HCT116 (cell line): ENCODE data around the gene GLYR1. TPM values are rescaled to one million over a fixed set of nuclear protein-coding genes. Genes with fewer than 3 reads are reported as not detected.

Experiments used
- ATAC-seq: fragments of 200-7000 bp; cut with Tn5 transposase; 2 replicates; pipeline ENCODE4 v1.9.1; 2020; ENCODE audit warnings: mild to moderate bottlenecking, moderate library complexity
- BruUV-seq: library from RNA; stranded (reverse); fragments of 400-500 nt; replicated peaks from 2 replicates; lab custom pipeline; 2021; lab: Mats Ljungman, UMichigan
- CTCF ChIA-PET: fragments of 300-600 bp; sonication (Branson Sonifier 250); formaldehyde crosslinking; loops from one replicate; lab custom pipeline; 2021; ENCODE audit warnings: antibody characterized with exemption; lab: Charles Lee
- POLR2A ChIA-PET: fragments of 300-600, 350-600 bp; sonication (Branson Sonifier 250); formaldehyde crosslinking; loops from one replicate; lab custom pipeline; 2021; ENCODE audit warnings: antibody characterized with exemption; lab: Charles Lee
- RAD21 ChIA-PET, 2 experiments: fragments of 300-600 bp; sonication (Branson Sonifier 250); formaldehyde crosslinking; loops; one replicate each; lab custom pipeline; 2023; ENCODE audit warnings: low total read pairs in 2 of 2; ENCODE audit not compliant: uncharacterized antibody in 2 of 2, unreplicated experiment in 2 of 2, low non-redundant PET in 1 of 2; lab: Charles Lee
- DNase-seq: peaks from one replicate; pipeline ENCODE4 v3.0.0-alpha.2; 2010; ENCODE audit warnings: low read depth, low spot score
- H2AFZ ChIP-seq: fragments of 200-600 bp; shearing (Covaris generic), sonication (generic); 2 replicates; pipeline ENCODE4 v1.6.1; 2017; ENCODE audit warnings: low read depth, mixed run types, mixed read lengths, antibody characterized with exemption, low read length; ENCODE audit not compliant: poor library complexity, severe bottlenecking
- H3K27ac ChIP-seq: 2 replicates; pipeline ENCODE4 v1.5.1; 2012; ENCODE audit warnings: low read depth, low read length
- H3K27me3 ChIP-seq: fragments of 200-600 bp; sonication (generic); 2 replicates; pipeline ENCODE4 v1.6.1; 2016; ENCODE audit warnings: mixed run types, low read length, mixed read lengths; ENCODE audit not compliant: insufficient read depth
- H3K36me3 ChIP-seq, 2 experiments: fragments of 200-500 bp in 1 of 2; fragments of 200-600 bp in 1 of 2; sonication (Bioruptor generic) in 1 of 2; sonication (generic) in 1 of 2; 2 replicates each; pipeline versions ENCODE4 v1.5.1 to v1.6.1; 2014 to 2016; ENCODE audit warnings: low read length in 2 of 2, inconsistent platforms in 1 of 2, mixed read lengths in 1 of 2, mixed run types in 1 of 2; ENCODE audit not compliant: insufficient read depth in 2 of 2, control insufficient read depth in 1 of 2
- H3K4me1 ChIP-seq, 2 experiments: fragments of 200-600 bp in 1 of 2; sonication (generic) in 1 of 2; 2 replicates each; pipeline versions ENCODE4 v1.5.1 to v1.6.1; 2012 to 2017; ENCODE audit warnings: low read length in 2 of 2, inconsistent platforms in 1 of 2, mild to moderate bottlenecking in 1 of 2, mixed read lengths in 1 of 2, mixed run types in 1 of 2, moderate library complexity in 1 of 2; ENCODE audit not compliant: insufficient read depth in 2 of 2, control insufficient read depth in 1 of 2
- H3K4me2 ChIP-seq: fragments of 200-600 bp; sonication (generic); 2 replicates; pipeline ENCODE4 v1.6.1; 2017; ENCODE audit warnings: mixed run types, low read length, mixed read lengths
- H3K4me3 ChIP-seq, 2 experiments: fragments of 200-600 bp in 1 of 2; sonication (generic) in 1 of 2; replicated peaks in 1 of 2; 2 replicates each; pipeline ENCODE4 v1.5.1; 2011 to 2016; ENCODE audit warnings: low read length in 2 of 2, control low read depth in 1 of 2, low read depth in 1 of 2, mild to moderate bottlenecking in 1 of 2, mixed read lengths in 1 of 2, mixed run types in 1 of 2
- H3K79me2 ChIP-seq: fragments of 200-600 bp; sonication (generic); 2 replicates; pipeline ENCODE4 v1.6.1; 2017; ENCODE audit warnings: mild to moderate bottlenecking, mixed run types, low read length, moderate library complexity, mixed read lengths; ENCODE audit not compliant: insufficient read depth
- H3K9ac ChIP-seq: fragments of 200-600 bp; sonication (generic); 2 replicates; pipeline ENCODE4 v1.6.1; 2016; ENCODE audit warnings: low read length, mixed read lengths
- H3K9me2 ChIP-seq: fragments of 200-600 bp; sonication (generic), shearing (Covaris generic); 2 replicates; pipeline ENCODE4 v1.6.1; 2017; ENCODE audit warnings: mixed run types, mild to moderate bottlenecking, moderate library complexity; ENCODE audit not compliant: insufficient read depth
- H3K9me3 ChIP-seq, 2 experiments: fragments of 200-500 bp in 1 of 2; fragments of 200-600 bp in 1 of 2; sonication (Bioruptor generic) in 1 of 2; sonication (generic) in 1 of 2; 2 replicates each; pipeline ENCODE4 v1.6.1; 2014 to 2017; ENCODE audit warnings: low read length in 2 of 2, mixed read lengths in 2 of 2, inconsistent platforms in 1 of 2, low read depth in 1 of 2, mild to moderate bottlenecking in 1 of 2, mixed run types in 1 of 2, moderate library complexity in 1 of 2; ENCODE audit not compliant: control insufficient read depth in 1 of 2, insufficient read depth in 1 of 2
- H4K20me1 ChIP-seq: fragments of 200-600 bp; sonication (generic), shearing (Covaris generic); 2 replicates; pipeline ENCODE4 v1.6.1; 2017; ENCODE audit warnings: mixed run types, mild to moderate bottlenecking, moderate library complexity; ENCODE audit not compliant: insufficient read depth
- CBX3 ChIP-seq: IDR thresholded peaks from 2 replicates; pipeline ENCODE4 v1.6.1; 2012; ENCODE audit warnings: low read depth
- MAX ChIP-seq: IDR thresholded peaks from 2 replicates; pipeline ENCODE4 v1.6.1; 2012
- POLR2A ChIP-seq: IDR thresholded peaks from 2 replicates; pipeline ENCODE4 v1.7.0; 2011; ENCODE audit warnings: borderline replicate concordance; ENCODE audit not compliant: insufficient read depth, insufficient read length; ENCODE audit errors: extremely low read depth
- RAD21 ChIP-seq: IDR thresholded peaks from 2 replicates; pipeline ENCODE4 v1.6.1; 2012; ENCODE audit warnings: low read depth, mild to moderate bottlenecking
- SRF ChIP-seq: IDR thresholded peaks from 2 replicates; pipeline ENCODE4 v1.6.1; 2012; ENCODE audit warnings: low read depth
- TCF7L2 ChIP-seq: IDR thresholded peaks from 2 replicates; pipeline ENCODE4 v1.7.0; 2011; ENCODE audit warnings: borderline replicate concordance, inconsistent platforms; ENCODE audit not compliant: insufficient read depth, insufficient read length; ENCODE audit errors: extremely low read depth
- YY1 ChIP-seq: IDR thresholded peaks from 2 replicates; pipeline ENCODE4 v1.6.1; 2011; ENCODE audit warnings: low read length, low read depth, moderate library complexity, mild to moderate bottlenecking; ENCODE audit not compliant: insufficient replicate concordance; ENCODE audit errors: extremely low read depth
- intact Hi-C: fragments of 100-400 bp; cut with micrococcal nuclease; formaldehyde crosslinking; loops from 2 replicates; pipeline ENCODE4 v1.10.0; 2022
- total RNA-seq: library from RNA; stranded (reverse); gene quantifications from one replicate; pipeline ENCODE4 v1.2.1, GENCODE V29; 2021; ENCODE audit not compliant: unreplicated experiment
- TF ChIP-seq, protein P1 (sequence below): IDR thresholded peaks from 2 replicates; pipeline ENCODE4 v1.6.1; 2011; ENCODE audit warnings: mild to moderate bottlenecking, low read length, moderate library complexity; ENCODE audit not compliant: insufficient replicate concordance; ENCODE audit errors: extremely low read depth

GLYR1 gene
- total RNA-seq, 1 experiment from 2014 or later: 50.0 TPM

DNA sequence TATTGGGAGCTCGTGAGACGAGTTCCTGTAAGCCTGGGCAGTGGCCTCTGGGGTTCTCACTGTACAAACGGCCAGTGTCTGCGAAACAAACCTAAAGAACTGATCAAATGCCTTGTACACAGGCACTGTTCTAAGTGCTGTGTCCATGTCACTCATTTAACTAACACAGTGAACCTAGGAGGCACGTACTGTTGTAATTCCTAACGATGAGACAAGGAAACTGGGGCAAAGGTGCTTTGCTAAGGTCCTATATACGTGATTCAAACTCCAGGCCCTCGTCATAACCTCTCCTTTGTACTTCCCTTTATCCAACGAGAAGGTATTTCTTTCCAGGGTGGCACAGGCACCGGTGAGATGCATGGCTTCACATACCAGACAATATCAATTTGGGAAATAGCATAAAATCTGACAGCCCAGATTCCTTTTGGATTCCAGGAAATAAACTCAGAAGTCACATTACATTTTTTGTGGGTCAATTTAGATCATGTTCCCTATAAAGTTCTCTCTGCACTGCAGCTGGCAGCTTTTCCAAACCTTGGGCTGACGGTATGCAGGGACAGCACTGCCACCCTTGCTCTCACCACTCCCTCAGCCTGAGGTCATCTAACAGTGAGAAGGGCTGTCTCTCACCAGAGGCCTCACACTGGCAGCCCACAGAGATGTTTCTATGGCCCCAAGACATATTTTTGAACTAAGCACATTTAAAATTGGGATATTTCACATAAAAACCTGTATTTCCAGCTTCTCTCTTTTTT is 18.3 kb downstream of the GLYR1 start:
- ChIA-PET RAD21 (no interaction called here), CTCF (no interaction called here), POLR2A (no interaction called here)
- Histone ChIP-seq H3K4me2 (no peak overlapping the region), H3K36me3 (peaks cover 58 to 66% of the 10 kb centered on the region in 2 experiments), H3K9ac (no peak overlapping the region), H3K27ac (no peak overlapping the region), H4K20me1 (no peaks in the 10 kb centered on the region), H2AFZ (no peak overlapping the region), H3K4me3 (no peak overlapping the region), H3K9me3 (no peaks in the 10 kb centered on the region), H3K27me3 (no peaks in the 10 kb centered on the region), H3K79me2 (peaks cover 8% of the 10 kb centered on the region; the same call in 1 of the 2 replicates), H3K4me1 (no peaks in the 10 kb centered on the region), H3K9me2 (no peaks in the 10 kb centered on the region)
- DNase-seq: no peak
- intact Hi-C loops: no loop called here
- TF ChIP-seq MAX (no peak), YY1 (no peak), CBX3 (no peak)
- TF ChIP-seq, protein P1, sequence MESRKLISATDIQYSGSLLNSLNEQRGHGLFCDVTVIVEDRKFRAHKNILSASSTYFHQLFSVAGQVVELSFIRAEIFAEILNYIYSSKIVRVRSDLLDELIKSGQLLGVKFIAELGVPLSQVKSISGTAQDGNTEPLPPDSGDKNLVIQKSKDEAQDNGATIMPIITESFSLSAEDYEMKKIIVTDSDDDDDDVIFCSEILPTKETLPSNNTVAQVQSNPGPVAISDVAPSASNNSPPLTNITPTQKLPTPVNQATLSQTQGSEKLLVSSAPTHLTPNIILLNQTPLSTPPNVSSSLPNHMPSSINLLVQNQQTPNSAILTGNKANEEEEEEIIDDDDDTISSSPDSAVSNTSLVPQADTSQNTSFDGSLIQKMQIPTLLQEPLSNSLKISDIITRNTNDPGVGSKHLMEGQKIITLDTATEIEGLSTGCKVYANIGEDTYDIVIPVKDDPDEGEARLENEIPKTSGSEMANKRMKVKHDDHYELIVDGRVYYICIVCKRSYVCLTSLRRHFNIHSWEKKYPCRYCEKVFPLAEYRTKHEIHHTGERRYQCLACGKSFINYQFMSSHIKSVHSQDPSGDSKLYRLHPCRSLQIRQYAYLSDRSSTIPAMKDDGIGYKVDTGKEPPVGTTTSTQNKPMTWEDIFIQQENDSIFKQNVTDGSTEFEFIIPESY: no peak
- BruUV-seq: no TSS peak
- no peak for ATAC-seq

DNA sequence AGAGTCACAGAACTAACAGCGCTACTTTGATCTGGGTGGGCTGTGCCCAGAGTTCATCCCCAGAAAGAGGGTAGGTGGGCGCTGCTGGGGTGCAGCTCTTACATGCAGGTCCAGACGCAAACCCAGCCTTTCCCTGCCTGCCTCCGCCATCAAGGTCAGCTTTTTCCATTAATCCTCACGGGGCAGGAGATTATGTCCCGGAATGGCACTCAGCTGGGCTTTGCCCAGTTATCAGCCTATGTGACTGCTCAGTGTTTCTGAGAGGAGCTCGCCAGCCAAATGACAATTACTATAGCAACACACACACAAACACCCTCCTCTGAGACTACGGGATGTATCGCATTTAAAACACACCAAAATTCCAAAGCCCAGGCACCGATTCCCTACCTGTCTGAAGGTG is 20.1 kb downstream of the GLYR1 start:
- Histone ChIP-seq H3K27ac (no peak overlapping the region), H3K9me3 (no peaks in the 10 kb centered on the region), H3K79me2 (peaks cover 7% of the 10 kb centered on the region; the same call in 1 of the 2 replicates), H3K4me3 (no peak overlapping the region), H3K36me3 (peaks cover 54 to 65% of the 10 kb centered on the region in 2 experiments), H4K20me1 (no peaks in the 10 kb centered on the region)
- POLR2A ChIA-PET: no interaction called here
- DNase-seq (no peak), ATAC-seq (no peak)
- BruUV-seq: no TSS peak
- RAD21 ChIA-PET: no interaction called here
- CTCF ChIA-PET: no interaction called here
- no peak for TF ChIP-seq TCF7L2
- no peak for TF ChIP-seq RAD21
- no peak for TF ChIP-seq POLR2A
- TF ChIP-seq SRF: no peak
- TF ChIP-seq, all 23 proteins: peak for 0
- no peaks in the 10 kb centered on the region for H3K9me2 ChIP-seq
- no peaks in the 10 kb centered on the region for H3K27me3 ChIP-seq
- H3K4me1 ChIP-seq: no peaks in the 10 kb centered on the region
- H3K4me2 ChIP-seq: no peak overlapping the region
- intact Hi-C loops: no loop called here
- H3K9ac ChIP-seq: no peak overlapping the region
- no peak overlapping the region for H2AFZ ChIP-seq
